Nephron (organoid): ENCODE results near the gene ZSWIM1.

Experiments
- H3K27ac Mint-ChIP-seq, 3 experiments: 2 replicates each; pipeline ENCODE4 v1.8.0; 2020; ENCODE audit warnings: mixed read lengths in 3 of 3, mild to moderate bottlenecking in 2 of 3, moderate library complexity in 1 of 3
- H3K27me3 Mint-ChIP-seq: 2 replicates; pipeline ENCODE4 v1.8.0; 2021; ENCODE audit warnings: low read depth, mild to moderate bottlenecking, moderate library complexity, mixed read lengths
- H3K36me3 Mint-ChIP-seq: 2 replicates; pipeline ENCODE4 v1.8.0; 2020; ENCODE audit warnings: low read depth, mixed read lengths
- H3K4me1 Mint-ChIP-seq: 2 replicates; pipeline ENCODE4 v1.8.0; 2020; ENCODE audit warnings: mixed read lengths
- H3K4me3 Mint-ChIP-seq, 3 experiments: 2 replicates each; pipeline ENCODE4 v1.8.0; 2020; ENCODE audit warnings: mild to moderate bottlenecking in 3 of 3, mixed read lengths in 3 of 3, moderate library complexity in 2 of 3
- H3K9me3 Mint-ChIP-seq: 2 replicates; pipeline ENCODE4 v1.8.0; 2020; ENCODE audit warnings: mixed read lengths
- CTCF ChIP-seq, 3 experiments: fragments of 200-600 bp; sonication (generic); IDR thresholded peaks; one replicate each; pipeline ENCODE4 v1.5.0; 2021; ENCODE audit warnings: antibody characterized with exemption in 3 of 3; ENCODE audit not compliant: unreplicated experiment in 3 of 3

The ZSWIM1 gene

GRCh38 chr20:45878076-45878761, 2.8 kb upstream of the ZSWIM1 start:
- no peaks in the 10 kb centered on the region for H3K9me3 Mint-ChIP-seq
- H3K4me1 Mint-ChIP-seq: peaks cover 17% of the 10 kb centered on the region
- H3K27ac Mint-ChIP-seq: no peak overlapping the region
- peaks cover 18% of the 10 kb centered on the region for H3K36me3 Mint-ChIP-seq
- H3K27me3 Mint-ChIP-seq: no peaks in the 10 kb centered on the region
- TF ChIP-seq CTCF (IDR thresholded peaks at IDR 0.05; ENCODE audit: unreplicated experiment in 3 of 3): no peak
- H3K4me3 Mint-ChIP-seq: no peak overlapping the region

DNA sequence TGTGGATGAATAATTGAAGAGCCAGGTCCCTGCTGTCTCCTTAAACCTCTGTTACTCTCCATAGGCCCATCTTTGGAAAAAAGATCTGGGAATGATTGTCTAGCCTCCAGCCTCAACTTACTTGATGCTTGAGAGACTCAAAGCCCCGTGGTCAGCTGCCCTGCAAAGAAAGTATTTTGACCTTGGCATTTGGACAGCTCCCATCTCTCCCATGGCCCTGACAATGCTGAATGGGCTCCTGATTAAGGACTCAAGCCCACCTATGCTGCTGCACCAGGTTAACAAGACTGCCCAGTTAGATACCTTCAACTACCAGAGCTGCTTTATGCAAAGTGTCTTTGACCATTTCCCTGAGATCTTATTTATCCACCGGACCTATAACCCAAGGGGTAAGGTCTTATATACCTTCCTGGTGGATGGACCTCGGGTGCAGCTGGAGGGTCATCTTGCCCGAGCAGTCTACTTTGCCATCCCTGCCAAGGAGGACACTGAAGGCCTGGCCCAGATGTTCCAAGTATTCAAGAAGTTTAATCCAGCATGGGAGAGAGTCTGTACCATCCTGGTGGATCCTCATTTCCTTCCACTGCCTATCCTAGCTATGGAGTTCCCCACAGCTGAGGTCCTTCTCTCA, 1.6 kb downstream of the ZSWIM1 start:
- Mint-ChIP-seq H3K9me3 (no peaks in the 10 kb centered on the region), H3K27me3 (no peaks in the 10 kb centered on the region), H3K36me3 (peaks cover 27% of the 10 kb centered on the region), H3K27ac (peak overlapping the region; percentile 10 to 47 (median 36)), H3K4me1 (peaks cover 17% of the 10 kb centered on the region), H3K4me3 (peak overlapping the region; percentile 81 to 90 (median 89))
- no peak for TF ChIP-seq CTCF (IDR thresholded peaks at IDR 0.05; ENCODE audit: unreplicated experiment in 3 of 3)

- H3K36me3 Mint-ChIP-seq: peaks cover 29% of the 10 kb centered on the region
- H3K4me3 Mint-ChIP-seq: peak overlapping the region; percentile 81 to 90 (median 89)
- no peak for TF ChIP-seq CTCF (IDR thresholded peaks at IDR 0.05; ENCODE audit: unreplicated experiment in 3 of 3)
- no peaks in the 10 kb centered on the region for H3K27me3 Mint-ChIP-seq
- H3K4me1 Mint-ChIP-seq: peaks cover 17% of the 10 kb centered on the region
- H3K27ac Mint-ChIP-seq: no peak overlapping the region
- no peaks in the 10 kb centered on the region for H3K9me3 Mint-ChIP-seq
Measured at GRCh38 chr20:45883100-45883469, 2.1 kb downstream of the ZSWIM1 start.

GRCh38 chr20:45886590-45887345, 5.7 kb downstream of the ZSWIM1 start:
- Mint-ChIP-seq H3K9me3 (no peaks in the 10 kb centered on the region), H3K27me3 (no peaks in the 10 kb centered on the region), H3K4me1 (peaks cover 13% of the 10 kb centered on the region), H3K27ac (no peak overlapping the region), H3K4me3 (peak overlapping the region in 1 of 3 experiments; percentile 47), H3K36me3 (peaks cover 25% of the 10 kb centered on the region)
- TF ChIP-seq CTCF (IDR thresholded peaks at IDR 0.05; ENCODE audit: unreplicated experiment in 3 of 3): no peak

DNA sequence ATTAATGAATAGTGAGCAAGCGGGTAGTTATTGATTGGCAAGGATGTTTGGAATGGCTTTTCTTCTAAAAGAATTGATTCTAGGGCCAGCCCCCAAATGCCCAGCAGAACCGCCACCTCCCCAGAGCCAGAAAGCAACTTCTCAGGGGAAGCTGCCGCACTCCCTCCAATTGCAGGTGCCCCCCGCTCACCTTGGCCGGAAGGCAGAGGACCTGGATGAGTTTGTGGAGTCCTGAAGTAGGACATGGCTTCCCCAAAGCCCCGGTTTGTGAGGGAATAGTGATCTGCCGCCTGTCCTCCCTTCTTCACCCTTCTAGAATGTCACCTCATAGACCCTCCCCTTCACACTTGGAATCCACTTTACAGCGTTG, 6.3 kb downstream of the ZSWIM1 start, which contains the start of gene SPATA25:
TSS of gene SPATA25 (minus strand) at position 277 of the 370 bp plus-strand sequence. CDS start at position 245, 32 bp downstream.
- no peaks in the 10 kb centered on the region for H3K9me3 Mint-ChIP-seq
- H3K4me3 Mint-ChIP-seq: peak within 1 kb of the TSS in 2 of 3 experiments; percentile 27 to 47
- peaks cover 13% of the 10 kb centered on the region for H3K4me1 Mint-ChIP-seq
- no peak for TF ChIP-seq CTCF (IDR thresholded peaks at IDR 0.05; ENCODE audit: unreplicated experiment in 3 of 3)
- H3K27me3 Mint-ChIP-seq: no peaks in the 10 kb centered on the region
- H3K27ac Mint-ChIP-seq: no peak within 1 kb of the TSS
- peaks cover 25% of the 10 kb centered on the region for H3K36me3 Mint-ChIP-seq
